ENCODE data around the gene ZBTB26.
"Not testable (repeated sequence)": the region's sequence is repeated elsewhere in the genome, so short reads cannot be mapped to it uniquely, and the experiment has no call there.

ZBTB26 gene

GRCh38 chr9:122922713-122923112 lies 8.6 kb downstream of the ZBTB26 start:
- no peak for DNase-seq

GRCh38 chr9:122918310-122918709 lies 13.0 kb downstream of the ZBTB26 start:
- no peak for DNase-seq

GRCh38 chr9:122912964-122913673 lies 18.2 kb downstream of the ZBTB26 start, which contains the start of gene ZBTB6:
Gene ZBTB6 (minus strand): TSS chr9:122913323. CDS start chr9:122912072, 1,251 bp downstream.
- DNase-seq: peak; percentile 25

- no peak for DNase-seq
Measured at GRCh38 chr9:122912671-122912963, 18.7 kb downstream of the ZBTB26 start.

- not testable (repeated sequence) for DNase-seq
Measured at GRCh38 chr9:122906122-122906521, 25.2 kb downstream of the ZBTB26 start.

GRCh38 chr9:122904823-122905710 lies 26.2 kb downstream of the ZBTB26 start, which contains the start of gene RC3H2:
Gene RC3H2 (minus strand): TSS chr9:122905359. CDS start chr9:122897509, 7,850 bp downstream.
- peak; percentile 98 for DNase-seq

GRCh38 chr9:122904466-122904822 lies 26.9 kb downstream of the ZBTB26 start:
- peak; percentile 20 for DNase-seq

GRCh38 chr9:122900791-122901190 lies 30.5 kb downstream of the ZBTB26 start:
- no peak for DNase-seq

- no peak for DNase-seq
Measured at GRCh38 chr9:122897969-122898368, 33.3 kb downstream of the ZBTB26 start.

GRCh38 chr9:122888480-122888879 lies 42.8 kb downstream of the ZBTB26 start:
- DNase-seq: no peak

- no peak for DNase-seq
Measured at GRCh38 chr9:122883125-122883524, 48.2 kb downstream of the ZBTB26 start.

GRCh38 chr9:122879443-122879842 lies 51.9 kb downstream of the ZBTB26 start:
- DNase-seq: no peak

GRCh38 chr9:122875523-122875922 lies 55.8 kb downstream of the ZBTB26 start:
- no peak for DNase-seq

- DNase-seq: not testable (repeated sequence)
Measured at GRCh38 chr9:122867276-122867675, 64.0 kb downstream of the ZBTB26 start.

- DNase-seq: no peak
Measured at GRCh38 chr9:122866079-122866478, 65.2 kb downstream of the ZBTB26 start.
